CD4-positive, alpha-beta T cell treated with Interferon gamma for 1 hour (primary cell): ENCODE data around the gene ANKS1B.
"Not testable (repeated sequence)": the region's sequence is repeated elsewhere in the genome, so short reads cannot be mapped to it uniquely, and the experiment has no call there.

ENCODE experiments used
- DNase-seq: peaks from one replicate; pipeline ENCODE4 v3.0.0-alpha.2; 2020

The ANKS1B gene

GRCh38 chr12:99686142-99686541 is 298.6 kb downstream of the ANKS1B start:
- no peak for DNase-seq

DNA sequence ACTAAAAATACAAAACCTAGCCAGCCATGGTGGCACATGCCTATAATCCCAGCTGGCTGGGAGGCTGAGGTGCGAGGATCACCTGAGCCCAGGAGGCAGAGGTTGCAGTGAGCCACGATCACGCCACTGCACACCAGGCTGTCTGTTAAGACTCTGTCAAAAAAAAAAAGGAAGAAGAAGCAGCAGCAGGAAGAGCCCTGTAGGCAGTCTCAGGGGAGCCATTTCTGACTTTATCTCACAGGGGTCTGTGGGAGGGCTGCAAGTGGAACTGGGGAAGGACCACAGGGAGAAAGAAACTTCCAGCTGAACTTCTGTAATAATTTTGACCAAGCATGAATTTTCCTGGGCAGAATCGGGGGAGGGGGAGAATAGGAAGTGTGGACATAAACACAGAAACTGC is 304.5 kb downstream of the ANKS1B start:
- no peak for DNase-seq

GRCh38 chr12:99670635-99671034 is 314.1 kb downstream of the ANKS1B start:
- no peak for DNase-seq

- DNase-seq: no peak
These were observed 325.9 kb downstream of the ANKS1B start for GRCh38 chr12:99658671-99659349.

- DNase-seq: no peak
These were observed 335.2 kb downstream of the ANKS1B start for GRCh38 chr12:99649551-99649950.

GRCh38 chr12:99648183-99648582 is 336.6 kb downstream of the ANKS1B start:
- no peak for DNase-seq

DNA sequence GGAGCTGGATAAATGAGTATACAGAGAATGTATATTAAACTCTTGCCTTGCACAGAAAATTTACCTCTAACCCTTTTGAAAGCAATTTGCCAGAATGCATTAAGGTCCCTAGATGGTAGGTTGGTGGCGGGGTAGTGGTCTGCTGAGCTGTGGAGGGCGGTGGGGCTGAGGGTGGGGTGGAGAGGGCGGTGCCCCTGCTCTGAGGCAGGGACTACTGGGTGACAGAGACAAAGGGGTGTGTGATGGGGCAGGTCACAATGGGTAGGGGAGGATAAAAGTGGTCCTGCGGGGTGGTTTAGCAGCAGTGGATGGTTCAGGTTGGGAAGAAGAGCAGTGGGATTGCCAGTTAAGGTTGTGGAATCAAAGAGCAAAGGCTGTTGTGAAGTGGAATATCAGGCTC is 337.3 kb downstream of the ANKS1B start, which contains the start of gene GARIN6:
TSS of gene GARIN6 (plus strand) at position 301 of the 400 bp plus-strand sequence. CDS start 422 bp downstream, outside the sequence.
- DNase-seq: no peak

- DNase-seq: no peak
These were observed 340.1 kb downstream of the ANKS1B start for GRCh38 chr12:99644629-99645028.

GRCh38 chr12:99627459-99627858 is 357.3 kb downstream of the ANKS1B start:
- no peak for DNase-seq

- DNase-seq: not testable (repeated sequence)
These were observed 360.1 kb downstream of the ANKS1B start for GRCh38 chr12:99624591-99624990.

DNA sequence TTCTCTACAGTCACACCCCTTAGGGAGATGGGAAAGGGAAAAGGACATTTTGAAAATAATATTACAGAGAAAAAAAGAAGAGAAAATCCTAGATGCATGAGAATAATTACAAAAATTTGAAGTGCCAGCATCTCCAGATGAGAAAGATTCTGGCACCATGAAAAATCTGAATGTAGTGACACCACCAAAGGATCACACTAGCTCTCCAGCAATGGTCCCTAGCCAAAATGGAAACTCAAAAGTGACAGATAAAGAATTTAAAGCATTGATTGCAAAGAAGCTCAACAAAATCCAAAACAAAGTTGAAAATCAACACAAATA is 364.6 kb downstream of the ANKS1B start:
- no peak for DNase-seq

DNA sequence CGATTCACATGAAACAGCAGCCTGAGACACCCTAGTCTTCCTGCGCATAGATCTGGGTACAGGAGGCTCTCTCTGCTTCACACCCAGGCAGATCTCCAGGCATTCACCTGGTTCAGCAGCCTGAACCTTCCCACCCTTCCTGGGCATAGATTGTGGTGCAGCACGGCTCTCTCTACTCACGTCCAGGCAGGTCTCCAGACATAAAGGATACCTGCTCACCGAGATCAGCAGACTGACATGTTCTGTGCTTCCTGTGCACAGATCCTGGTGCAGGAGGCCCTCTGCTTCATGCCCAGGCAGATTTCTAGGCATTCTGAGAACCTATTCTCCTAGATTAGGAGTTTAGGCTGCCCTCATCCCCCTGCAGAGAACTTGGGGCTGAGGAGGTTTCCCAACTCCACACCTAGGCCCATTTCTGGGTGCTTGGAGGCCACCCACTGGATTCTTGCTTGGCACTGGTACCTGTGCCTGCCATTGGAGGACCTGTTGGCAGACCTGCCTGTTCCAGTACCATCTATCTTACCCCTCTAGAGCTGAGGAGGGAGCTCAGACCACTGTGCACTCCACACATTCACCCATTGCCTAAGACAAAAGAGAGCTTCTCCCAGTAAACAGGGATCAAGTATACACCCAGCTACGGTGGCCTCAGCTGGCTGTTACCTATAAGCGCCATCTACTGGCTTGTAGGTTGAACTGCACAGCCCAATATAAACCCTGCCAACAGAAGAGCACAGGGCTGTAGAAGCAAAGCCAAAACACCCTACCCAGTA is 365.2 kb downstream of the ANKS1B start:
- no peak for DNase-seq

- no peak for DNase-seq
These were observed 366.1 kb downstream of the ANKS1B start for GRCh38 chr12:99618657-99619056.

GRCh38 chr12:99611599-99611998 is 373.1 kb downstream of the ANKS1B start:
- DNase-seq: no peak

GRCh38 chr12:99611117-99611516 is 373.6 kb downstream of the ANKS1B start:
- no peak for DNase-seq

DNA sequence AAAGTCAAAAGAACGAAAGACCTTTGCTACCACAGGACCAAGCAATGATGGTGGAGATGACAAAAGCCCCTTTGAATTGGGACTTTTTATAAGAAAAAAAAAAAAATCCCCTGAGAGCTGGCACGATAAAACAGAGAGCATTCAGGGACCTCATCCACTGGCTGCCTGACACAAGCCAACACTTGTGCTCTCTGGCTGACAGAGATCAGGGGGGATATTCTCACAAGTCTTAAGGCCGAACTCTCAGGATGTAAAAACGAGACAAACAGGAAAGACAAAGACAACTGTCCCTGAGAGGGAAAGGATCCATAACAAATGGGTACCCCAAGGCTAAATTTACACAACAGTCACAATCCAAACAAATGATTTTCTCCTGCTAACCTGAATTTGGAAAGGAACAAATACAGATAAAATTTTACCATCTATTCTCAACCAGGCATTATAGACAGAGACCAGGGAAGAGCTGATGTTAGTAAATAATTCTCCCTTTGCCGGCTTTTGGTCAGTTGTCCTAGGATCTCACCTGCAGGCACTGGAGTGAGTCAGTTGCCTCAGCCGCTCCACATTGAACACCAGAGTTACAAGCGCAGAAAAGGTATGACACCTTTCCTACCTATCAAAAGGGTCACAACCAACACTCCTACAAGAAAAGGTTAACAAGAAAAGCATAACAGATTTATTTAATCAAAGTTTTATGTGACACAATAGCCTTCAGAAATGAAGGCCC is 375.1 kb downstream of the ANKS1B start:
- no peak for DNase-seq

DNA sequence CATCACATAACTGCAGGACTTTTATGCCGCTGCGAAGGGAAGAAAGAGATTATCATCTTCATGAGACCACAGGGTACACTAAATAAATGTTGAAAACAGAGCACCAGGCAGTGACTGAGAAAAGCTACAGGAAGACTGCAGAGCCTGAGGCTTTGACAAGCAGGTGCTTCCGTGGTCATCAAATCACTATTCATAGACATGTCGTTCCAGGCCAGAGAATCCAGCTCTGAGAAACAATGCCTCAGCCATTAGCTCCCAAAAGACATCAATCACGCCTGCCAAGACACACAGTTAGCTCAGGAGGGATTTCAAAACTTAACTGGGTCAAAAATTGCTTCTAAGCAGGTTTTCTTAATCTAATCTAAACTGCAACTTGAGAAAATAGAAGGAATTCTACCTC is 384.3 kb downstream of the ANKS1B start:
- DNase-seq: no peak

GRCh38 chr12:99598785-99599184 is 386.0 kb downstream of the ANKS1B start:
- DNase-seq: no peak

DNA sequence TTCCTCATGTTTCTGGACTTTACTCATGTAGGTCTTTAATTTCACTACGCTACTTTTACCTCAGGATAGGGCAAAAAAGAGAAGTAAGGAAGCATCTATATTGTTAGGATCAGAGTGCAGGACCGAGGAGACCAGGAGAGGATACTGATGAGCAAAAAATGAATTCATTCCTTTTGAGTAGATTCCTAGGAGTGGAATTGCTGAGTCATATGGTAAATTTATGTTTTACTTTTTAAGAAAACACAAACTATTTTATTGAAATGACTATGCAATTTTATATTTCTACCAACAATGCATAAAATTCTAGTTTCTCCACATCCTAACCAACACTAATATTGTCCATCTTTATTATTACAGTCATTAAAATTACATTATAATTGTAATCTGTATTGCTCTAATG is 388.0 kb downstream of the ANKS1B start:
- no peak for DNase-seq

DNA sequence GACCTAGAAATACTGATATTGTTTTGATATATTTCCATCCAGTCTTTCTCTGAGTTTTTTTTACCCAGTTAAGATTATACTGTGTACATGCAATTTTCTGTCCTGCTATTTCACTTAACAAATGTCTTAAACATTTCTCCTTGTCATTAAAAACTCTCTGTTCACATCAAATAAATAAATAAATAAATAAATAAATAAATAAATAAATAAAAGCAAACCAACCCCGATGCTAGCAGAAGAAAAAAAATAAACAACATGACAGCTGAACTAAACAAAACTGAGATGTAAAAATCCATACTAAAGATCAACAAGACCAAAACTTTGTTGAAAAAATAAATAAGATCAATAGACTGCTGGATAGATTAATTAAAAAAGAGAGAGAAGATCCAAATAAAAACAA is 407.6 kb downstream of the ANKS1B start:
- DNase-seq: not testable (repeated sequence)

GRCh38 chr12:99573980-99574379 is 410.8 kb downstream of the ANKS1B start:
- DNase-seq: no peak

GRCh38 chr12:99567072-99567471 is 417.7 kb downstream of the ANKS1B start:
- no peak for DNase-seq

DNA sequence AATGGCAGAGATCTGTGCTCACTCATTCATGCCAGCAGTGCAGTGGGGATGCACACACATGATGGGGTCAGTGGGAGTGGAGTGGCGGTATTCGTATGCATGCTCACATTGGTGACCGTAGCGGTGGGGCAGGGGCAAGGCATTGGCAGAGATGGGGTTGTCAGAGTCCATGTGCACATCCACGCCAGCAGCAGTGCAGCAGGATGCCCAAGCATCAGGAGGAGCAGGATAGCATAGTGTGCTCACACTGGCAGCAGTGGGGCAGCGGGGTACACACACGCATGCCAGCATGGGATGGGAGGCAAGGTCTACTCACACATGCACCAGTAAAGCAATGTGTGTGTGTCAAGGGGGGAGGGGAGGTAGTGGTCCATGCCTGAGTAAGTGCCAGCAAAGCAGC is 426.6 kb downstream of the ANKS1B start:
- DNase-seq: no peak

DNA sequence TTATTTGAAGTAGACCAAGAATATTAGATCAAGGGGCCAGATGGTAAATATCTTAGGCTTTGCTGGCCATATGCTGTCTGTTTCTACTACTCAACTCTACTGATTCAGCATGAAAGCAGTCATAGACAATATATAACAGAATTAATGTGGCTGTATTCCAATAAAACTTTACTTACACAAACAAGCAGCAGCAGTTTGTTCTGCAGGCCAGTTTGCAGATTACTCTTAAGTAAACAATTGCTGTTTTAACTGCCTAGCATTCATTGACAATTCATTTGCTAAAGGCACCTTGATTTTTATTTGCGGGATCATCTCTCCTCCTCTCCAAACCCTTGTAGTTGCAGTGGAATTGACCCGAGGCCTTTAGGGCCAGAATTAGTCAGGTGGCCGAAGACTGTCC is 431.3 kb downstream of the ANKS1B start:
- no peak for DNase-seq
